GM19395 (cell line): Measurements from ENCODE around the gene LSM12.
"Not testable (repeated sequence)": the region's sequence is repeated elsewhere in the genome, so short reads cannot be mapped to it uniquely, and the experiment has no call there.

Experiments
- ATAC-seq: cut with Tn5 transposase; IDR thresholded peaks from one replicate; pipeline ENCODE4 v1.9.1; 2021; ENCODE audit warnings: mild to moderate bottlenecking, moderate library complexity; ENCODE audit not compliant: unreplicated experiment

LSM12 gene

GRCh38 chr17:44076716-44077594 is 10.5 kb upstream of the LSM12 start:
- ATAC-seq: no peak

GRCh38 chr17:44075598-44076293 is 9.3 kb upstream of the LSM12 start:
- ATAC-seq: no peak

GRCh38 chr17:44074911-44075285 is 8.4 kb upstream of the LSM12 start:
- no peak for ATAC-seq

- no peak for ATAC-seq
These were observed 7.9 kb upstream of the LSM12 start for GRCh38 chr17:44074231-44074910.

- no peak for ATAC-seq
These were observed 5.3 kb upstream of the LSM12 start for GRCh38 chr17:44071772-44072171.

- no peak for ATAC-seq
These were observed 4.7 kb upstream of the LSM12 start for GRCh38 chr17:44071198-44071520.

GRCh38 chr17:44070455-44071197 is 4.2 kb upstream of the LSM12 start, which contains the start of gene G6PC3:
G6PC3 (plus strand) TSS chr17:44070735; CDS start chr17:44070966, 231 bp downstream.
- peak; percentile 51 for ATAC-seq

GRCh38 chr17:44069974-44070454 is 3.5 kb upstream of the LSM12 start:
- peak; percentile 20 for ATAC-seq

GRCh38 chr17:44067545-44067940 is 1.1 kb upstream of the LSM12 start:
- ATAC-seq: no peak

GRCh38 chr17:44065668-44066203 is 735 bp downstream of the LSM12 start:
- ATAC-seq: no peak

- no peak for ATAC-seq
These were observed 2.5 kb downstream of the LSM12 start for GRCh38 chr17:44063704-44064639.

- ATAC-seq: no peak
These were observed 3.6 kb downstream of the LSM12 start for GRCh38 chr17:44062871-44063270.

GRCh38 chr17:44061446-44061845 is 5.0 kb downstream of the LSM12 start:
- no peak for ATAC-seq

- no peak for ATAC-seq
These were observed 7.2 kb downstream of the LSM12 start for GRCh38 chr17:44059101-44059892.

GRCh38 chr17:44053125-44053872 is 13.2 kb downstream of the LSM12 start:
- no peak for ATAC-seq

GRCh38 chr17:44049294-44050060 is 17.0 kb downstream of the LSM12 start:
- no peak for ATAC-seq

GRCh38 chr17:44046893-44047292 is 19.6 kb downstream of the LSM12 start:
- ATAC-seq: not testable (repeated sequence)
